ENCODE data around the gene CACNA2D1.
A peak's percentile ranks its signal among the peaks of the same experiment; 100 is the strongest.

The CACNA2D1 gene

DNA sequence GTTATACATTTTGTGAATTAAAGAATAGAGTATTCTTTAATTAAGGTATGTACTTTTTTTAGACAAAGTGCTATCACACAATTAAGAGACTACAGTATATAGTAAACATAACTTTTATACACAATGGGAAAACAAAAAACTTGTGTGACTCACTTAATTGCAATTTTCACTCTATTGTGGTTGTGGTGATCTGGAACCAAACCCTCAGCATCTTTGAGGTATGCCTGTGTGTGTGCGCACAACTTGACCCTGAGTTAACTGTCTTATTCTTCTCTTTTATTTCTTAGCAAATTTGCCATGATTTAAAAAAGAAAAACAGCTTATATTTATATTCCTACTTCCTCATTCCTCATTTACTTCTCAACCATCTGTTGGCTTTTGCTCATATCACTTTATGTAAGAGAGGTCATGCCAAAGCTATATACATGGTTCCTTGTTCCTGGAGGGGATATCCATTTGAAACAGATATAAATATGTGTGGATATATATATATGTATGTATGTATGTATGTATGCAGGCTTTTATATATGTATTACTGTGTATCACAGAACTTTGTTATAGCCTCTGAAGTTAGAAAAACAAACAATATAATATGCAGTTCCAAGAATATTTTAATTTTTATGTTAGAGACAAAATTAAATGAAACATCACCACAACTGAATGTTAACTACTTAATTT lies 414.2 kb downstream of the CACNA2D1 start:
- ChIA-PET POLR2A (no interaction called here), CTCF (no interaction called here)
- DNase-seq (ENCODE audit: extremely low spot score) = no peak
- no peak for TF ChIP-seq FOXA1 (IDR thresholded peaks at IDR 0.05)
- no peak for TF ChIP-seq CTBP1 (IDR thresholded peaks at IDR 0.05; ENCODE audit: borderline replicate concordance)
- no peak for TF ChIP-seq SP1 (IDR thresholded peaks at IDR 0.05)
- no peak for TF ChIP-seq LEF1 (IDR thresholded peaks at IDR 0.05; ENCODE audit: borderline replicate concordance)
- no peak for TF ChIP-seq TARDBP (IDR thresholded peaks at IDR 0.05)
- TF ChIP-seq HDGF (IDR thresholded peaks at IDR 0.05; ENCODE audit: borderline replicate concordance) = no peak
- TF ChIP-seq ARNT (IDR thresholded peaks at IDR 0.05) = no peak
- no peak for TF ChIP-seq SUZ12 (IDR thresholded peaks at IDR 0.05)
- TF ChIP-seq L3MBTL2 (conservative IDR thresholded peaks at IDR 0.05) = no peak
- no peak for TF ChIP-seq BHLHE40 (IDR thresholded peaks at IDR 0.05; ENCODE audit: borderline replicate concordance)
- TF ChIP-seq FOXK2 (IDR thresholded peaks at IDR 0.05) = no peak
- TF ChIP-seq ZNF384 (IDR thresholded peaks at IDR 0.05) = no peak
- no peak for TF ChIP-seq FOXM1 (IDR thresholded peaks at IDR 0.05; ENCODE audit: borderline replicate concordance)
- TF ChIP-seq, protein P1, sequence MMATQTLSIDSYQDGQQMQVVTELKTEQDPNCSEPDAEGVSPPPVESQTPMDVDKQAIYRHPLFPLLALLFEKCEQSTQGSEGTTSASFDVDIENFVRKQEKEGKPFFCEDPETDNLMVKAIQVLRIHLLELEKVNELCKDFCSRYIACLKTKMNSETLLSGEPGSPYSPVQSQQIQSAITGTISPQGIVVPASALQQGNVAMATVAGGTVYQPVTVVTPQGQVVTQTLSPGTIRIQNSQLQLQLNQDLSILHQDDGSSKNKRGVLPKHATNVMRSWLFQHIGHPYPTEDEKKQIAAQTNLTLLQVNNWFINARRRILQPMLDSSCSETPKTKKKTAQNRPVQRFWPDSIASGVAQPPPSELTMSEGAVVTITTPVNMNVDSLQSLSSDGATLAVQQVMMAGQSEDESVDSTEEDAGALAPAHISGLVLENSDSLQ (IDR thresholded peaks at IDR 0.05) = no peak
- no peak for TF ChIP-seq NFRKB (IDR thresholded peaks at IDR 0.05)
- TF ChIP-seq ELF4 (IDR thresholded peaks at IDR 0.05) = no peak

DNA sequence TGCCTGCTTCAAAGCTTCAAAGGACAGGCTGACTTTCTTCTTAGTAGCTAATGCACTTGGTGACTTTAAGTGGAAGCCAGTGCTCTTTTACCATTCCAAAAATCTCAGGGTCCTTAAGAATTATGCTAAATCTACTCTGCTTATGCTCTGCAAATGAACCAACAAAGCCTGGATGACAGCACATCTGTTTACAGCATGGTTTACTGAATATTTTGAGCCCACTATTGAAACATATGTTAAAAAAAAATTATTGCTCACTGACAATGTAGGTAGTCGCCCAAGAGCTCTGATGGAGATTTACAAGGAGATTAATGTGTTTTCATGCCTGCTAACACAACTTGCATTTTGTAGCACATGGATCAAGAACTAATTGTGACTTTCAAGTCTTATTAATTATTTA lies 415.5 kb downstream of the CACNA2D1 start:
- DNase-seq (ENCODE audit: extremely low spot score) = no peak
- ChIA-PET POLR2A (no interaction called here), CTCF (no interaction called here)
- TF ChIP-seq BHLHE40 (IDR thresholded peaks at IDR 0.05; ENCODE audit: borderline replicate concordance) (no peak), L3MBTL2 (conservative IDR thresholded peaks at IDR 0.05) (no peak), FOXK2 (IDR thresholded peaks at IDR 0.05) (no peak), ARNT (IDR thresholded peaks at IDR 0.05) (no peak), LEF1 (IDR thresholded peaks at IDR 0.05; ENCODE audit: borderline replicate concordance) (no peak), ZNF384 (IDR thresholded peaks at IDR 0.05) (no peak), ELF4 (IDR thresholded peaks at IDR 0.05) (no peak), SP1 (IDR thresholded peaks at IDR 0.05) (no peak), SUZ12 (IDR thresholded peaks at IDR 0.05) (no peak), HDGF (IDR thresholded peaks at IDR 0.05; ENCODE audit: borderline replicate concordance) (no peak), CTBP1 (IDR thresholded peaks at IDR 0.05; ENCODE audit: borderline replicate concordance) (no peak), TARDBP (IDR thresholded peaks at IDR 0.05) (no peak)

DNA sequence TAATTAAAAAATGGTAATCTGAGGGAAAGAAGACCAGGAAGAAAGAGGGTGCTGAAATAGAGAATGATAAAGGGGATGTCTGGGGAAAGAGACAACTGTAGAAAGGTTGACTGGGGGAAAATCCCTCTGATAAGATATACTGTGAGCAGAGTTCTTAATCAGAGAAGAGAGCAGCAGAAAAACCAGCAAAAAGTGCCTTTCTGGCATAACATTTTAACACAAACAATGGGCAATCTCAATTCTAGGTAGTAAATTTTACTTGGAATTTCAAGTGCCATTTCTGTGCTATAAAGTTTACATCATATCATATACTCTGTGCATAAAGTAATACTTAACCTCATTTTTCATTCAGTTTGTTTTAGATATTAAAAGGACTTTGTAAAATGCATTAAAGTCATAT lies 421.9 kb downstream of the CACNA2D1 start:
- DNase-seq (ENCODE audit: extremely low spot score) = no peak
- TF ChIP-seq LEF1 (IDR thresholded peaks at IDR 0.05; ENCODE audit: borderline replicate concordance) = no peak
- no peak for TF ChIP-seq FOXM1 (IDR thresholded peaks at IDR 0.05; ENCODE audit: borderline replicate concordance)
- TF ChIP-seq ARNT (IDR thresholded peaks at IDR 0.05) = no peak
- TF ChIP-seq FOXK2 (IDR thresholded peaks at IDR 0.05) = no peak
- no peak for TF ChIP-seq ZNF384 (IDR thresholded peaks at IDR 0.05)
- no peak for TF ChIP-seq FOXA1 (IDR thresholded peaks at IDR 0.05)
- ChIA-PET CTCF (no interaction called here), POLR2A (no interaction called here)

DNA sequence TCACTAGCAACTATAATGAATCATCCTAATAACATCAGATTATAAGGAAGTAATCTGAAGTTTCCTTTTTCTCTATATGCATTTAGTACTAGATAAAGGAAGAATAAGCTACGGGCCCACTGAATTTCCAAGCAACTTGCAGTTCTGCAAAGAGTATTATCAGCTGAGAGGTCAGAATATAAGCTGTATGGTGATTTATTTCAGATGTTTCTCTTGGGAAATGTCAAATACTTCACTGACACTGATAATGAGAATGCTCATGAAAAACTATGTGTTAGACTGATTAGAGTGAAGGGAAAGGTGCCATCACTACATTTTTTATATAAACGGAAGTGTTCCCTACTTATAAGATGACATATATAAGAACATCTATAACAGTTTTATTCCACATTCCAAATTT lies 422.5 kb downstream of the CACNA2D1 start:
- TF ChIP-seq BHLHE40 (IDR thresholded peaks at IDR 0.05; ENCODE audit: borderline replicate concordance) (no peak), SUZ12 (IDR thresholded peaks at IDR 0.05) (no peak), SP1 (IDR thresholded peaks at IDR 0.05) (no peak)
- ChIA-PET POLR2A (no interaction called here), CTCF (no interaction called here)

DNA sequence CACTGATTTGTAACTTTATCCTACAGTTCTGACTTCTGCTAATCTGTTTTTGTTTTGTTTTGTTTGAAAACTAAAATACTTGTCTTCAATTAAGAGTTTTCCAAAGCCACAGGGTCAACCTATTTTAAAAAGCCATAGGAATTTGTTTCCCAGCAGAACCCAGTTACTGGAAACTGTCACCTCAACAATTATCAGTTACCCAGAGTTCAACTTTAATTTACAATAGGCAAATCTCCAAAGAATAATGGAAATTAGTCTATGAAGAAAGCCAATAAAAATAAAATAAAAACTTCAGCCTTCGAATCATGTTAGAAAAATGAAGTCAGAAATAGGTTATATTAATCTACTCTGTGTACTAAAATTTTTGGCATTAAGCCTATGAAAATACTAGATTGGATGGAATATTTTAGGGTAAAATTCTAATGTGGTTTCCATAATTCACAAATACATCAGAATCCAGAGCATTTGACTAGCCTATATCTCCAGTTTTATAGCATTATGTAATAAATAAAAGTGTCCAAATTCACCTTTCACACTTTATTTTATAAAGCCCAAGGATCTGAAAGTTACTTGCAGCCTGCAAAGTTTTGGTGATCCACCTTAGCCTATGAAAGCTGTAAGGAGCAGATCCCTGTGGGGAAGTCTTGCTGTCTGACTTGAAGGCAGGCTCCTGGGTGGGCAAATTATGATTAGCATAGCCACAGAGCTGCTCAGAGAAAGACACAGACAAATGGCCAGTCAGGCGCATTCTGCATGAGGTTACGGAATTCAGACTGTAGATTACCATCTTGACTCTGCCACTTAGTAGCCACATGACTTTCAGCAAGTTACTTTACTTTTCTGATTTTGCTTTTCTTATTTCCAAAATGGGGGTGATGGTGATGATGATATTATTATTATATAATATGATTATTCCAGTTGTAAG lies 423.8 kb downstream of the CACNA2D1 start:
- peak; percentile 3 for DNase-seq (ENCODE audit: extremely low spot score)
- CTCF ChIA-PET = no interaction called here
- POLR2A ChIA-PET = no interaction called here
- no peak for TF ChIP-seq FOXK2 (IDR thresholded peaks at IDR 0.05)
- no peak for TF ChIP-seq TARDBP (IDR thresholded peaks at IDR 0.05)
- no peak for TF ChIP-seq ELF4 (IDR thresholded peaks at IDR 0.05)
- TF ChIP-seq, protein P1 (IDR thresholded peaks at IDR 0.05) = no peak
- TF ChIP-seq LEF1 (IDR thresholded peaks at IDR 0.05; ENCODE audit: borderline replicate concordance) = no peak
- no peak for TF ChIP-seq ARNT (IDR thresholded peaks at IDR 0.05)
- no peak for TF ChIP-seq FOXA1 (IDR thresholded peaks at IDR 0.05)
- TF ChIP-seq NFRKB (IDR thresholded peaks at IDR 0.05) = no peak
- no peak for TF ChIP-seq BHLHE40 (IDR thresholded peaks at IDR 0.05; ENCODE audit: borderline replicate concordance)
- no peak for TF ChIP-seq FOXM1 (IDR thresholded peaks at IDR 0.05; ENCODE audit: borderline replicate concordance)
- TF ChIP-seq SUZ12 (IDR thresholded peaks at IDR 0.05) = no peak
- no peak for TF ChIP-seq L3MBTL2 (conservative IDR thresholded peaks at IDR 0.05)
- TF ChIP-seq ZNF384 (IDR thresholded peaks at IDR 0.05) = no peak
- TF ChIP-seq SP1 (IDR thresholded peaks at IDR 0.05) = no peak

More for the DNA sequence above, 422.5 kb downstream of the CACNA2D1 start:
- DNase-seq (ENCODE audit: extremely low spot score) = no peak

DNA sequence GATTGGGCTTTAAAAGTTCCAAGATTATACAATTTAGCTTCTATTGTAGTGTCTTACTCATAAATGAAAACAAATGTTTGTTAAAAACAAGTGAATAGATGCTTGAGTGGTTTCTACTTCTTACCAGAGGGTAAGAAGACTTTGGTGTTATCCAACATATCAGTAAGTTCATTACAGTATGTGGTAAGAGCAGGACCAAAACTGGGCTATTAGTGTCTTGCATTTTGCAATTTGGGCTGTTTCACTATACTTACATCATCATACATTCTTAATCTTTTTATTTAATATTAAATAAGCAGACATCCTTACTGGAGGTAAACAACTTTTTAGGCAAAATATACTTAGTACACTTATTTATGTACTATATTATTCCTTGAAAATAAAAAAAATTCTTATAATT lies 425.4 kb downstream of the CACNA2D1 start:
- DNase-seq (ENCODE audit: extremely low spot score) = no peak
- POLR2A ChIA-PET = no interaction called here
- TF ChIP-seq FOXM1 (IDR thresholded peaks at IDR 0.05; ENCODE audit: borderline replicate concordance) = no peak
- no peak for TF ChIP-seq FOXA1 (IDR thresholded peaks at IDR 0.05)
- no peak for TF ChIP-seq SUZ12 (IDR thresholded peaks at IDR 0.05)
- no peak for TF ChIP-seq CTBP1 (IDR thresholded peaks at IDR 0.05; ENCODE audit: borderline replicate concordance)
- TF ChIP-seq ZNF384 (IDR thresholded peaks at IDR 0.05) = no peak
- TF ChIP-seq LEF1 (IDR thresholded peaks at IDR 0.05; ENCODE audit: borderline replicate concordance) = no peak
- no peak for TF ChIP-seq ARNT (IDR thresholded peaks at IDR 0.05)
- TF ChIP-seq FOXK2 (IDR thresholded peaks at IDR 0.05) = no peak
- no peak for TF ChIP-seq NFRKB (IDR thresholded peaks at IDR 0.05)
- TF ChIP-seq SP1 (IDR thresholded peaks at IDR 0.05) = no peak
- TF ChIP-seq, protein P1 (IDR thresholded peaks at IDR 0.05) = no peak
- TF ChIP-seq TARDBP (IDR thresholded peaks at IDR 0.05) = no peak
- no peak for TF ChIP-seq BHLHE40 (IDR thresholded peaks at IDR 0.05; ENCODE audit: borderline replicate concordance)
- no peak for TF ChIP-seq ELF4 (IDR thresholded peaks at IDR 0.05)
- TF ChIP-seq HDGF (IDR thresholded peaks at IDR 0.05; ENCODE audit: borderline replicate concordance) = no peak
- TF ChIP-seq L3MBTL2 (conservative IDR thresholded peaks at IDR 0.05) = no peak
- CTCF ChIA-PET = interaction anchor here (0.7 kb wide), 1 partner anchor 517 kb away, joined by 3 read pairs; no protein-coding TSS in a partner anchor
